GM19455 (cell line): ENCODE data around the gene HOMEZ.

Source experiments
- ATAC-seq: cut with Tn5 transposase; IDR thresholded peaks from one replicate; pipeline ENCODE4 v1.9.1; 2021; ENCODE audit not compliant: unreplicated experiment

HOMEZ gene

DNA sequence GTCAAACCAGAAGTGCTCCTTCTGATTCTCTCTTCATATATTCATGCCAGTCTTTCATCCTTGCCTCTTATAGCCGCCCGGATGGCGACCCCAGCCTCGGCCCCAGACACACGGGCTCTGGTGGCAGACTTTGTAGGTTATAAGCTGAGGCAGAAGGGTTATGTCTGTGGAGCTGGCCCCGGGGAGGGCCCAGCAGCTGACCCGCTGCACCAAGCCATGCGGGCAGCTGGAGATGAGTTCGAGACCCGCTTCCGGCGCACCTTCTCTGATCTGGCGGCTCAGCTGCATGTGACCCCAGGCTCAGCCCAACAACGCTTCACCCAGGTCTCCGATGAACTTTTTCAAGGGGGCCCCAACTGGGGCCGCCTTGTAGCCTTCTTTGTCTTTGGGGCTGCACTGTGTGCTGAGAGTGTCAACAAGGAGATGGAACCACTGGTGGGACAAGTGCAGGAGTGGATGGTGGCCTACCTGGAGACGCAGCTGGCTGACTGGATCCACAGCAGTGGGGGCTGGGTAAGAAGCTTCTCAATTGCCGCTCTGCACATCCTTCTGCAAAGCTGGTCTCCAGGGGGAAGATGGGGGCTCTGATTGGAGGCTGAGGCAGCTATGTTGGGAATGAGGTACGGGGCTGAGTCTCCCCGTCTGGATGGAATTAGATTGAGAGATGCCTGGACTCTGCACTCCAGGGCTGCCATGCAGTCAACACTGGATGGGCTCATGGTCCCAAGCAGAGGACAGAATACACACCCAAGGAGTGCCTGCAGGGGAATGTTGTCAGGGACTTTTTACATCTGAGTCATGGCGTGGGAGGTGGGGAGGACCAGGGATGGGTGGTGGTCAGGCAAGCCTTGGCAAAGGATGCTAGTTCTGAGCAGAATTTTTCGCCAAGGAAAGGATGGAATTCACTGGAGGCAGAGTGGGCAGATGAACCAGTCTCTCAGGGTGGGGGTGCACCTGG lies 22.0 kb upstream of the HOMEZ start:
- ATAC-seq, result no peak

DNA sequence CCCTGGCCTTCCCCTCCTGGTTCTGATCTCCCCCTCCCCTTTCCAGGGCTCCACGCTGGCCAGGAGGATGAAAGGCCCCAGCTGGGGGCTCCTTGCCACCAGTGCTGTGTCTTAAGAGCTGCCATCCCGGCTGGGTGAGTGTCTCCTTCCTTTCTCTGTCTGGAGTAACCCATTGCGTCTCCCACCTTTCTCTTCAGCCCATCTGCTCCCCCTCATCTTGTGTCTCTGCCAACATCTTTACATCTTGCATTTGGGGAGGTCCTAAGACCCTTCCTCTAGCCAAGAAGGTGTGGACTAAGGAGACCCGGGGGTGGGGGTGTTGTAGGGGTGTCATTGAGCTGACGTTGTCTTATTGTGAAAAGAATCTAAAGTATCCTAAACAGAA lies 21.2 kb upstream of the HOMEZ start:
- no peak for ATAC-seq

DNA sequence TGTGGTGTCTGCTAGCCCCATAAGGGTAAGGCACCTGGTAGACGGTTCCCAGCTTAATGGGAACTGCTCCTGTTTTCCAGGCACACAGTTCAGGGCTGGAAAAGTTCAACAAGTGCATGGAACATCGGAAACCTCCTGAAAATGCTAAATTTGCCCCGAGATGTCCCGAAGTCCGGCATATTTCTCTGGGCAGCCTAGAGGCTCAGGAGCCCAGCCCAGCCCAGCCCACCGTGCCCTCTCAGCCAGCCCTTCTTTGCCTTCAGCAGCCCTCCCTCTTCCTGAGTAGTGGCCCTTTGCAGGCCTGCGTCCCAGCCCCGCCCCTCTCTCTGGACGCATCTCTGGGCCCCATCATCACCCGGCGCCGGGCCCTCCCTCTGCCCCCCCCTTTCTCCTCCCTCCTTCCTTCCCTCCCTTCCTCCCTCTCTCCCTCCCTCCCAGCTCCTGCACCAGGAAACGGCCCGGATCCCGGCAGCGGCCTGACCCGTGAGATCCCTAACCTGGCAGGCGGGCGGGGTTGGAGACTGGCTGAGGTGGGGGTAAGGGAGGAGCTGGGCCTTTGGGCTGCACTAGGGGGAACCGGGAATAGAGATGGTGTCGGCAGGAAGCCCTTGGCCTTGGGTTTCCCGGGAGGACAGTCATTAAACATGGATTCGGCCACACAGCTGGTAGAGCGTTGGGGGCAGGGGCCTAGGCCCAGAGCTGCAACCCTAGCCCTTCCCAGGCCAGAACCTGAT lies 20.6 kb upstream of the HOMEZ start, which contains the start of gene BCL2L2:
Gene BCL2L2 (plus strand): TSS at position 422 of the 734 bp plus-strand sequence. CDS start 935 bp downstream, outside the sequence.
- no peak for ATAC-seq

DNA sequence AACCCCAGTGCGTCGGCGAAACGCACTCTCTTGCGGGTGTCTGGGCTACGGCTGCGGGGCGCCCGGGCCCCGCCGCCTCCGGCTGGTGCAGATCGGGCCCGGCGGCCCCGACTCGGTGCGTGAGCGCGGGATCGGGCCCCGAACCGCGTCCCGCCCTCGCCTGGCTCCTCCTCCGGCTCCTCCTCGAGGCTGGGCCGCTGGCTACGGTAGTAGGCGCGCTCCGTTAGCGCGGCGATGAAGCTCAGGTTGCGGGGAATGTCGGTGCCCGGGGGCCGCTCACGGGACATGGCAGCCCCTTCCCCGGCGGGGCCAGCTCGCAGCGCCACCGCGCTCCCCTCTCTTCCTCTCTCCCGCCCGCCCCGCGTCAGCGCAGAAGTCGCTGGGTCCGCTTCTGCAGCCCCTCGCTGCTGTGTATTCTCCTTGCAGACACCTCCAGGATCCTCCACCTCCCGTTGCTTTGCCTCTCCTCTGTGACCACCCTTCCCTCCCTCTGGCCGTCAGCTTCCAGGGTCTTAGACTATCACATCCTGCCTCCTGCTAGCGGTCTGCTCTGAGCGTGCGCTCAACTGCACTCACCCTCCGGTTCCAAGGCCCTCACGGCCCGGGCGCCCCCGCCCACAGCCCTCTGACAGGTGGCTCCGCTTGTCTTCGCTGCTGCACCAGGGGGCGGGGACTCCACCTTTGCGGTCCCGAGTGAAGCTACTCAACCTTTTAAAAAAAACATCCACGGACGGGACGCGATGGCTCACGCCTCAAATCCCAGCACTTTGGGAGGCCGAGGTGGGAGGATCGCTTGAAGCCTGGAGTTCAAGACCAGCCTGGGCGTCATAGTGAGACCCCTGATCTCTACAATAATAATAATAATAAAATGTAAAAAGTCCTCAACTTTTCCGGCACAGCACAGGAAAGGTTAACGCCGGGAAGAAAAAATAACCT lies 16.6 kb upstream of the HOMEZ start, which contains the start of gene PPP1R3E:
Gene PPP1R3E (minus strand): TSS at position 570 of the 936 bp plus-strand sequence. CDS start 283 bp downstream, at position 287.
- ATAC-seq, result peak; percentile 36

DNA sequence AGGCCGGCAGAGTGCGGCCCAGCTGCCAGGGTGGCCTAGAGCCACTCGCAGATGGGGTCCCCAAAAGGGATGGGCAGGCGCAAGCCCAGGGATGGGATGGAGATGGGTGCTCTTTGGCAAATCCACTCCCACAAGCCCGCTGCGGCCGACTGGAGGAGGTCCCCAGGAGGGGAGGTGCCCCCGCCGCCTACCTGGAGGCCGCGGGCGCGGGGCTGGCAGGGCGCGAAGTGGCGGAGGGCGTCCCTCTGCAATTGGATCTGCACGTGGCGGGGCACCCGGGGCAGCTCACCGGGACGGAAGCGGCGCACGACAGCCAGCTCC lies 16.0 kb upstream of the HOMEZ start:
- peak; percentile 19 for ATAC-seq

DNA sequence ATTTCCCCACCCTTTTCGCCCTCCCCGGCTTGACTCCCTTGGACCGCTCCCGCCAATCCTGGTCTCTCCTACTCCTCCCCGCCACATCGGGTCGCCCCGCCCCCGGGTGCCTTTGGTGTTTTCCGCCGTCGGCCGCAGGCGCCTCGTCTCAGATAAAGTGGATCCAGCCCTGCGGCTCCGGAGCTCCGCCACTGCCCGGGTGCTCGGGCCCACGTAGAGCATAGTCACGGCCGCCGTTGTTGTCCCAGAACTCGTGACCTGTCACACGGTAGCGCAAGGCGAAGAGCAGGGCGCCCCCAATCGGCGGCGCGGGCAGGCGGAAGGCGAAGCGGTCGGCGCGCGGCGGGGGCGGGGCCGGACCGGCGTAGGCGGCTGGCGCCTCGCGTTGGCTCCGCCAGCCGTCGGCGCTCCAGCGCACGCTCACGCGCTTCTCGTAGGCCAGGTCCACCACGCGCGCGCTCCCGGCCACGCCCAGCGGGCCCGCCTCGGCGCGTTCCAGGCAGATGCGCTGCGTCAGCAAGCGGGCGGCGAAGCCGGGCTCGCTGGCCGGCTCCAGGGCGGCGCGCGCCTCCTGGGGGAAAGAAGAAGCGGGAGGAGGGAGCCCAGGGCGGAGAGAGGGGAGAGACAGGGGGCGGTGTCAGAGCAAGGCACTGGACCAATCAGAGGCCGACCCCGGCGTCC lies 15.5 kb upstream of the HOMEZ start:
- ATAC-seq, result peak; percentile 75

DNA sequence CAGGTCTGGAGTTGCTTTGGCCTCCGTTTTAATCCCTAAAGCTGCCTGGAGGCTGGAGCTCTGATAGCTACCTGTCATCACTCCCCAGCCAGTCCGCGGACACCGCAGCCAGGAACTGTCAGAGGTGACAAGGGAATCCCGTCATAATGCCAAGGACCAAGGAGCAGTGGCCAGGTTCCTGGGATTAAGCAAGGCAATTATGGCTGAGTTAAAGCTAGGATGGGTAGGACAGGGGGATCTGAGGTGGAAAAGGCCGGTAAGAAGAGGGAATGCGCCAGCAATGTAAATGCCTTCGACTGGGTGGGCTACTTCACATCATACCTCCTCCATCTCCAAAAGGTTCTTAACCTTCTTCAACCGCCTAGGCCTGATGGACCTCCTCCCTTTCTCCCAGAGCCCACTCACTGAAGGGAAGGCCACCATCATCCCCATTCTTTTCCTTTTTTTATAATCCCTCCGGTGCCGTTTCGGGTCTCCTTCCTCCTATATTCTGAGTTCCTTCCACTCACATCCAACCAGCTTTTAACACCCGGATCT lies 14.8 kb upstream of the HOMEZ start:
- no peak for ATAC-seq

DNA sequence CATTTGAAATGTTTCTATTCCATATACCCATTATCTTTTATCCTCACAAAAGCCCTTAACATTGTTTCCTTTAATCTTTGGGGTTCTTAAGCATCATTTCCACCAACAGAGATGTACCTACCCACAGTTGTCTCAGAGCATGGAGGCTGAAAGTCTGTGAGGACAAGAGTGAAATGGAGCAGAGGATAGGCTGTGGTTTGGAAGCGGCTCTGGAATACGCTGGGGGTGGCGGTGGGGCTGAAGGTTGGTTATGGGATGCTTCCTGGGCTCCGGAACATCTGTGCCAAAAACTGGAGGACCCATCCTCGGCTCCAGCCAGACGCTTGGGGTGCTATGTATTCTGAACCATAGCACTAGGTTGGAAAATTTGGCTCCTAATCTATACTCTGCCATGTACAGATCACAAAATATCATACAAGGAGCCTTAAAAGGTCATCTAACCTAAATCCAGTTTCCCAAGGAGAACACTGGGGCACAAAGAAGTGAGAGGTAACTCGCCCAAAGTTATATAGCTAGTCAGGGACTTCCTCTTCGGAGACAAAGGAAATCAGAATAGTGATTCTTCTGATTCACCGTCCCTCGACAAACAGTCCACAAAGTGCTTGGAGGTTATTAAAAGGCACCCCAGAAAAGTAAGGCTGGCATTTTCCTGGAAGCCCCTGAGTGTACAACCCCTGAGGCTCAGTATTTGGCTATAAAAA lies 14.2 kb upstream of the HOMEZ start:
- no peak for ATAC-seq

DNA sequence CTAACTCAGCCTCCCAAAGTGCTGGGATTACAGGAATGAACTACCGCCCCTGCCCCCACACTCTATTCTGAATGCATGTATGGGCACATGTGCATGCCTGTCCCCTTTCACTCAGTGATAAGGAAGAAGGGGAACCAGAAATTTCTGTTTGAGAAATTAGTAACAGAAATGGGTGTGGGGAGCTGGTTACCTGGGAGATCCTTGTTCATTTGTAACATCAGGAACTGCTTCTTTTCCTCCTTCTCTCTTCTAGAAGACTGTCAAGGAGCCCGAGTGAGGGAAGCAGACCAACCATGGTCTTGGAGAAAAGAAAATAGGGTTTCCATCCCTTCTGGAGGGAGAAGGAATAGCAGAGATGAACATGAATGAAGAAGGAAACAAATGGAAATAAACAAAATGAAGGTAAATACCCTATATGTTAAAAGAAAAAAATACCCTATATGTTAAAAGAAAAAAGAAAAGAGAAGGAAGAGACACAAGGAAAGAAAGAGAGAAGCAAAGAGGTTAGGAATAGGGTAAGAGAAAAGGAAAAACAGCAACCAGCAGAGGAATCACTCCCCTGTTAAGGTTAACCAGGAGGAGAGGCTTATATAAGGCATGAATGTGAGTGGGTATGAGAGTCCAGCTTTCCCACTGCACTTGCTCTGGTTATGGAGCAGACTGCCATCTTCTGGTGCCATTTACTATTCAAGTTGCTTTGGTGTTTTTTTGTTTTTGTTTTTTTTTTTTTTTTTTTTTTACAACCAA lies 13.5 kb upstream of the HOMEZ start:
- no peak for ATAC-seq

DNA sequence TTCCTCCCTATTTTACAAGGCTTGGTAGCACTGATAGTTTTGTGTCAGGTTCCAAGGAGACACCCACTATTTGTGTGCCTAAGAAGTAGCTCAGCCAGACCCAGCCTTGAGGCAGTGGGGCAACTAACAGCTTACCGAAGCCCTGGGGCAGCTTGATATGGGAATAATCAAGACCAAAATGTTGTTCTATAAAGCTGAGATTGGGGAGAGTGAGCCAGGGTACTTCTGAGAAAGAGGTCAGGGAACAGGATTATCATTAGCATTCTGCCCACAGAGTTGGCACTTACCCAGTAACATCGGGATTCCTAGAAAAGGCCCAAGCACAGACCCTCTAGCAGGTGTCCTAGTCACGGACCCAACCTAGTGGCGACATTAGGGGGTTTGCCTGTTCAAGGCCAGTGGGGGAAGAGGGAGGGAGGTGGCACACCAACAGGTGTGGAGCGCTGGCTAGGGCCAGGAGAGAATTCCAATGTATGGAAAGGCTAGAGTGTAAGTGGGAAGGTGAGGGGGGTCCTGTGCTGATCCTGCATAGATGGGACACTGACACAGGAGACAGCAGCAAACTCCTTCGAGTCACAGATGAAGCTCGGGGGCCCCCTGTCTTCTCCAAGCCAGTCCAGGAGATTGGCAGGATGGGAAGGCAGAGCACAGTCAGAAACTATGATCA lies 11.8 kb upstream of the HOMEZ start:
- no peak for ATAC-seq

DNA sequence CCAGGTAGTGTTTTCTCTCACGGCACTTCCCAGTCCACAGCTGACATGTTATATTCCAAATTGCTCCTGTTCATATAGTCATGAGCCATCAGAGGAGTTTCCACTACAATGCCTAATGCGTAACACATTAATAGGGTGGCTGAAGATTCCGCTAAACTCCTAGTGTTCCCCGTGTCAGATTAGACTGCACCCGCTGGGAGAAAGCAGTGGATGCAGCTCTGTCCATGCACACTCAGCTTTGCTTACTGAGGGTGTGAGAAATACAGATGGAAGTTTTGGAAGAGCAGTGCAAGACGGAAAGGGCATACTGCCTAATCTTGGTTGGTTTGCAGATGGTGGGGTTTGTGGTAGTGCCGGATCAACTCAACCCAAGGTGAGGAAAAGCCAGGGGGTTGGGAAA lies 11.2 kb upstream of the HOMEZ start:
- no peak for ATAC-seq

DNA sequence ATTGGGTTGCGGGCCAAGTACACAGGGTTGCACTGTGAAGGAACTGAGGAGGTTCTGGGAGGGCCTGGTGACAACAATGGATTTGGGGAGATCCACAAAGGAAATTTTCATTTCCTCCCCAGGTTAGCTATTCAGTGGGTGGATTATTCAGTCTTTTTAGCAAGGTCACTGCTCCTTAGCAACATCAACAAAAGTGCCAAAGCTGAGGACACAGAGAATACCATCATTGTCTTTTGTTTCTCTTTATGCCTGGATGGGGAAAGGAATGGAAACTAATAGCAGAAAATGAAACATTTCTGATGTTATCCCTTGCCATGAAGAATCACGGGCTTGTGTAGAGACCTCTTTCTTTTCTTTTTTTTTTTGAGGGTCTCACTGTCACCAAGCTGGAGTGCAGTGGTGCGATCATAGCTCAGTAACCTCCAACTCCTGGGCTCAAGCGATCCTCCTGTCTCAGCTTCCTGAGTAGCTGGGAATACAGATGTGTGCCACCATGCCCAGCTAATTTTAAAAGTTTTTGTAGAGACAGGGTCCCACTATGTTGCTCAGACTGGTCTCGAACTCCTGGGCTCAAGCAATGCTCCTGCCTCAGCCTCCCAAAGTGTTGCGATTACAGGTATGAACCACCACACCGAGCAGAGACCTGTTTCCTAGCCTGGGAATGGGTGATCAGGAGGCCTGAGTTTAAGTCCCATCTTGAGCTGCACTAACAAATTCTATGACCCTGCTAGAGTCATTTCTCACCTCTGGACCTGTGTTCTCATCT lies 10.3 kb upstream of the HOMEZ start:
- ATAC-seq, result no peak

DNA sequence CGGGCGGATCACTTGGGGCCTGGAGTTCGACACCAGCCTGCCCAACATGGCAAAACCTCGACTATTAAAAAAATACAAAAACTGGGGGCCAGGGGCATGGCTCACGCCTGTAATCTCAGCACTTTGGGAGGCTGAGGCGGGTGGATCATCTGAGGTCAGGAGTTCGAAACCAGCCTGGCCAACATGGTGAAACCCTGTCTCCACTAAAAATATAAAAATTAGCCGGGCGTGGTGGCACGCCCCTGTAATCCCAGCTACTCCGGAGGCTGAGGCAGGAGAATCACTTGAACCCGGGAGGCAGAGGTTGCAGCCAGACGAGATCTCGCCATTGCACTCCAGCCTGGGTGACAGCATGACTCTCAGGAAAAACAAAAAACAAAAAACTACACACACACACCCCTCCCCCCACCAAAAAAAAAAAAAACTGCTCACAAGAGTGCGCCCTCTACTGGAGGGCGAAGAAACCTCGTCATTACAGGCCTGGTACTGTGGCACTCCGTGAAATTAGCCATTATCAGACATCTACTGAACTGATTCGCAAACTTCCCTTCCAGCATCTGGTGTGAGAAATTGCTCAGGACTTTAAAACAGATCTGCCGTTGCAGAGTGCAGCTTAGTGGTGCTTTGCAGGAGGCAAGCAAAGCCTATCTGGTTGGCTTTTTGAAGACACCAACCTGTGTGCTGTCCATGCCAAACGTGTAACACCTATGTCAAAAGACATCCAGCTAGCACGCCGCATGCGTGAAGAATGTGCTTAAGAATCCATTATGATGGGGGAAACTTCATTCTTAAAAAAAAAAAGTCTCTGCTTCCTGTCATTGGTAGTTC lies 9.0 kb upstream of the HOMEZ start:
- no peak for ATAC-seq

DNA sequence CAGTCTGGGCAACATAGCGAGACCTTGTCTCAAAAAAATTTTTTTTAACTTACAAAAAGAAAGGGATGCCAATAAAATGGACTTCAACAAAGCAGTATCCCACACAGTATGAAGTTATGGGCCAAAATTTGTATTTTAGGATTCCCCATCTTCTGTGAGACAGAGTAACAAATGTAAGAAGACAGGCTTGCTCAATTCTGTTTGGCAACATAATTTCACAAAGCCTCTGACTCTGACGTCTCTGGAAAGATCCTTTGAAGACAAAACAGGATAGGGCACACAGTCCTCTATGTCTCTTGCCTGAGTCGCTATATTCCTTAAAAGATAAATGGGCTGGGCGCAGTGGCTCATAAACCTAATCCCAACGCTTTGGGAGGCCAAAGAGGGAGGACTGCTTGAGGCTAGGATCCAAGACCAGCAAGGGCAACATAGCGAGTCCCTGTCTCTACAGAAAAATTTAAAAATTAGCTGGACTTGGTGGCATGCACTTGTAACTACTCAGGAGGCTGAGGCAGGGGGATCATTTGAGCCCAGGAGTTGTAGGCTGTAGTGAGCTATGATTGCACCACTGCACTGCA lies 1.1 kb upstream of the HOMEZ start:
- ATAC-seq, result no peak

DNA sequence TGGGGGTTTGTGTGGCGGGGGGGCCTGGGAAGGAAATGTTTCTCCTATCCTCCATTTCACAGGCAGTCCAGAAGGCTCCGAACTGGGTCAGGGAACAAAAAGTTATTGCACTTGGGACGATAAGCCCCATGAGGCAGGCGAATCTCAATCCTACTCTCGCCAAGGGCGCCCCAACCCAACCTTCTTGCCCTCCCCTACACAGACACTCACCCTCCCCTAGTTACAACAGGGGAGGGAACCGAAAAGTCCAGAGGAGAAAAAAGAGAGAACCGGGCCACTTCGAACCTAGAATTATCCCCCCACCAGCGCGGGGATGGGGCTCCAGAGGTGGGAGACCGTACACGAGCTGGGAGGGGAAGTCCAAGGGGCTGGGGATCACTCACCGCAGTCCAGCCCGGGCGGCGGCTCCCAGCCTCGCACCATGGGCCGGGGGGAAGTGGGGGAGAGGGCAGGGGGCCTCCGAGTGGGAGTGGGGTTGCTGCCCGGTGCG lies 357 bp downstream of the HOMEZ start:
- ATAC-seq, result peak; percentile 30
